HL-60 (cell line): ENCODE measurements around the gene ITGB3BP.

Experiments
- DNase-seq, 2 experiments: peaks; one replicate each; pipeline ENCODE4 v3.0.0-alpha.2; 2010 to 2020; ENCODE audit warnings: low read depth in 1 of 2, low spot score in 1 of 2
- H3K27ac ChIP-seq: fragments of 250-450 bp; sonication (Bioruptor Pico); replicated peaks from 2 replicates; pipeline ENCODE4 v1.5.1; 2020; ENCODE audit warnings: mild to moderate bottlenecking, moderate library complexity
- H3K27me3 ChIP-seq: fragments of 250-450 bp; sonication (Bioruptor Pico); 2 replicates; pipeline ENCODE4 v1.5.1; 2021; ENCODE audit warnings: mild to moderate bottlenecking, moderate library complexity; ENCODE audit not compliant: insufficient read depth, poor library complexity, severe bottlenecking
- H3K4me3 ChIP-seq: replicated peaks from 2 replicates; pipeline ENCODE4 v1.5.1; 2011; ENCODE audit warnings: mild to moderate bottlenecking, control low read depth, low read length; ENCODE audit not compliant: insufficient read depth
- GABPA ChIP-seq: IDR thresholded peaks from 2 replicates; pipeline ENCODE4 v1.6.1; 2012; ENCODE audit warnings: low read depth
- POLR2AphosphoS5 ChIP-seq: IDR thresholded peaks from 2 replicates; pipeline ENCODE4 v1.6.1; 2012; ENCODE audit warnings: low read depth
- SPI1 ChIP-seq: IDR thresholded peaks from 2 replicates; pipeline ENCODE4 v1.6.1; 2012; ENCODE audit warnings: low read depth, mild to moderate bottlenecking, borderline replicate concordance
- TF ChIP-seq, protein P1 (sequence below): IDR thresholded peaks from 2 replicates; pipeline ENCODE4 v1.6.1; 2012; ENCODE audit warnings: low read depth; ENCODE audit not compliant: insufficient replicate concordance
- TF ChIP-seq, protein P2 (sequence below): IDR thresholded peaks from one replicate; pipeline ENCODE4 v1.5.1; 2011; ENCODE audit warnings: low read length, control low read depth, inconsistent platforms; ENCODE audit not compliant: insufficient read depth

ITGB3BP gene

DNA sequence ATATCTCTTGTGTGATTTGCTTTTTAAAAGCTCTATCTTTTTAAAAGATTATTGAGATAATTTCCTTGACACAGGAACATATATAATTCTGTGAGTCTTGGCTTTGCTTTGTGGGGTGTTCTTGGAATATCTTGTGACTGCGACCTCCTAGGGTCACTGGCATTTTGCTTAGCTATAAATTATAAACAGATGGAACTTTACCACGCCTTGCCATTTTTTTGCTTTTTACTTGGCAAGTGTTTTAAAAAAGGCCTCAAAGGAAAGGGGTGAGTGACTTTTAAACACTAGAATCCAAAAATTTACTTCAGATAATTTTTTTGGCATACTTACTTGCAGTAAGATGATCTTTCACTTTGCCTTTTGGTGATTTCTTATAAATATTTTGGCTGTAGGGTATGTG is 112.0 kb downstream of the ITGB3BP start:
- H3K4me3 ChIP-seq, result no peak overlapping the region
- DNase-seq, result no peak
- H3K27ac ChIP-seq, result no peak overlapping the region
- no peaks in the 10 kb centered on the region for H3K27me3 ChIP-seq
- TF ChIP-seq, protein P1, sequence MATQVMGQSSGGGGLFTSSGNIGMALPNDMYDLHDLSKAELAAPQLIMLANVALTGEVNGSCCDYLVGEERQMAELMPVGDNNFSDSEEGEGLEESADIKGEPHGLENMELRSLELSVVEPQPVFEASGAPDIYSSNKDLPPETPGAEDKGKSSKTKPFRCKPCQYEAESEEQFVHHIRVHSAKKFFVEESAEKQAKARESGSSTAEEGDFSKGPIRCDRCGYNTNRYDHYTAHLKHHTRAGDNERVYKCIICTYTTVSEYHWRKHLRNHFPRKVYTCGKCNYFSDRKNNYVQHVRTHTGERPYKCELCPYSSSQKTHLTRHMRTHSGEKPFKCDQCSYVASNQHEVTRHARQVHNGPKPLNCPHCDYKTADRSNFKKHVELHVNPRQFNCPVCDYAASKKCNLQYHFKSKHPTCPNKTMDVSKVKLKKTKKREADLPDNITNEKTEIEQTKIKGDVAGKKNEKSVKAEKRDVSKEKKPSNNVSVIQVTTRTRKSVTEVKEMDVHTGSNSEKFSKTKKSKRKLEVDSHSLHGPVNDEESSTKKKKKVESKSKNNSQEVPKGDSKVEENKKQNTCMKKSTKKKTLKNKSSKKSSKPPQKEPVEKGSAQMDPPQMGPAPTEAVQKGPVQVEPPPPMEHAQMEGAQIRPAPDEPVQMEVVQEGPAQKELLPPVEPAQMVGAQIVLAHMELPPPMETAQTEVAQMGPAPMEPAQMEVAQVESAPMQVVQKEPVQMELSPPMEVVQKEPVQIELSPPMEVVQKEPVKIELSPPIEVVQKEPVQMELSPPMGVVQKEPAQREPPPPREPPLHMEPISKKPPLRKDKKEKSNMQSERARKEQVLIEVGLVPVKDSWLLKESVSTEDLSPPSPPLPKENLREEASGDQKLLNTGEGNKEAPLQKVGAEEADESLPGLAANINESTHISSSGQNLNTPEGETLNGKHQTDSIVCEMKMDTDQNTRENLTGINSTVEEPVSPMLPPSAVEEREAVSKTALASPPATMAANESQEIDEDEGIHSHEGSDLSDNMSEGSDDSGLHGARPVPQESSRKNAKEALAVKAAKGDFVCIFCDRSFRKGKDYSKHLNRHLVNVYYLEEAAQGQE, result no peak
- TF ChIP-seq, protein P2, sequence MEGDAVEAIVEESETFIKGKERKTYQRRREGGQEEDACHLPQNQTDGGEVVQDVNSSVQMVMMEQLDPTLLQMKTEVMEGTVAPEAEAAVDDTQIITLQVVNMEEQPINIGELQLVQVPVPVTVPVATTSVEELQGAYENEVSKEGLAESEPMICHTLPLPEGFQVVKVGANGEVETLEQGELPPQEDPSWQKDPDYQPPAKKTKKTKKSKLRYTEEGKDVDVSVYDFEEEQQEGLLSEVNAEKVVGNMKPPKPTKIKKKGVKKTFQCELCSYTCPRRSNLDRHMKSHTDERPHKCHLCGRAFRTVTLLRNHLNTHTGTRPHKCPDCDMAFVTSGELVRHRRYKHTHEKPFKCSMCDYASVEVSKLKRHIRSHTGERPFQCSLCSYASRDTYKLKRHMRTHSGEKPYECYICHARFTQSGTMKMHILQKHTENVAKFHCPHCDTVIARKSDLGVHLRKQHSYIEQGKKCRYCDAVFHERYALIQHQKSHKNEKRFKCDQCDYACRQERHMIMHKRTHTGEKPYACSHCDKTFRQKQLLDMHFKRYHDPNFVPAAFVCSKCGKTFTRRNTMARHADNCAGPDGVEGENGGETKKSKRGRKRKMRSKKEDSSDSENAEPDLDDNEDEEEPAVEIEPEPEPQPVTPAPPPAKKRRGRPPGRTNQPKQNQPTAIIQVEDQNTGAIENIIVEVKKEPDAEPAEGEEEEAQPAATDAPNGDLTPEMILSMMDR, result no peak
- TF ChIP-seq POLR2AphosphoS5 (no peak), SPI1 (no peak), GABPA (no peak)

DNA sequence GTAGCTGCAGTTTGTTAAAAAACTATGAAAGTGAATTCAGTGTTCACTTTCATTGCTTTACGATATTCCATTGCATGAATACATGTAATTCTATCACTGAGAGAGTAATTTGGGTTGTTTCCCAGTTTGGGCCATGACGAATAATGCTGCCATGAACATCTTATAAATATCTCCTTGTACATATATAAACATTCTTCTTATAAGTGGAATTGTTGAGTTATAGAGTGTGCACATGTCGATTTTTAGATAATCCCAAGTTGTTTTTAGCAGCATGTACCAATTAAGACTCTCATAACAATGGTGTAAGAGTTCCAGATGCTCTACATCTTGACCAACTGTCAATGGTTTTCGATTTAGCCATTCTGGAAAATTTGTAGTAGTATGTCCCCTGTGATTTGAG is 114.7 kb downstream of the ITGB3BP start:
- DNase-seq, result no peak
- H3K27ac ChIP-seq, result no peak overlapping the region
- H3K4me3 ChIP-seq, result no peak overlapping the region
- TF ChIP-seq, protein P2, result no peak
- TF ChIP-seq SPI1, result no peak
- TF ChIP-seq, protein P1, result no peak
- TF ChIP-seq GABPA, result no peak
- TF ChIP-seq POLR2AphosphoS5, result no peak
- H3K27me3 ChIP-seq, result no peaks in the 10 kb centered on the region

DNA sequence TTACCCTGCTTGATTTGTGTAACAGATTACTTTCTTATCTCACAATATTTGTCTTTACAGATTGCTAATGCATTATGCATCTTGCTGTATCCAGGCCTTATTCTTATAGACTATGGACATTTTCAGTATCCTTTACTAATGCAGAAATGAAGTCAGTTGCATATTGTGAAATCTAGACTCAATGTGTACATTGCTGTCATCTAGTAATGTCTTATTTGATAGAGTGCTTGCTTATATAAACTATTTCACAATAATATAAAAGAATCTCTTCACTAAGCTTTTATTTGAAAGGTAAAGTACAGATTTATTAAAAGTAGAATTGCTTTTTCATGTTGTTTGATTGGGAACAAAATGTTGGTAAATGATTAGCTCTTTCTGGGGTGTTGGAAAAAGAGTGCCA is 116.0 kb downstream of the ITGB3BP start:
- no peak overlapping the region for H3K27ac ChIP-seq
- no peak for DNase-seq
- TF ChIP-seq GABPA (no peak), POLR2AphosphoS5 (no peak), SPI1 (no peak)
- TF ChIP-seq, protein P2, result no peak
- TF ChIP-seq, protein P1, result no peak
- no peaks in the 10 kb centered on the region for H3K27me3 ChIP-seq
- H3K4me3 ChIP-seq, result no peak overlapping the region
